SK-N-DZ (cell line): ENCODE measurements around the gene RPL32.

ENCODE experiments used
- small RNA-seq, 2 experiments: library from RNA; depleted of rRNA; stranded (forward); fragments of <200 nt; gene quantifications; one replicate each; pipeline ENCODE3, GENCODE V24; 2014

RPL32 gene

Small RNA genes lying within 50 kb of the gene (small RNA-seq; reads per million reads assigned to genes)
- 0 reads per million in 2 experiments for gene AC034198.1
